Kidney capillary endothelial cell (primary cell): ENCODE data around the gene SPAM1.
"Not testable (repeated sequence)": the region's sequence is repeated elsewhere in the genome, so short reads cannot be mapped to it uniquely, and the experiment has no call there.

ENCODE experiments used
- DNase-seq: peaks from one replicate; pipeline ENCODE4 v3.0.0-alpha.2; 2018; ENCODE audit warnings: low spot score

Gene SPAM1, protein sequence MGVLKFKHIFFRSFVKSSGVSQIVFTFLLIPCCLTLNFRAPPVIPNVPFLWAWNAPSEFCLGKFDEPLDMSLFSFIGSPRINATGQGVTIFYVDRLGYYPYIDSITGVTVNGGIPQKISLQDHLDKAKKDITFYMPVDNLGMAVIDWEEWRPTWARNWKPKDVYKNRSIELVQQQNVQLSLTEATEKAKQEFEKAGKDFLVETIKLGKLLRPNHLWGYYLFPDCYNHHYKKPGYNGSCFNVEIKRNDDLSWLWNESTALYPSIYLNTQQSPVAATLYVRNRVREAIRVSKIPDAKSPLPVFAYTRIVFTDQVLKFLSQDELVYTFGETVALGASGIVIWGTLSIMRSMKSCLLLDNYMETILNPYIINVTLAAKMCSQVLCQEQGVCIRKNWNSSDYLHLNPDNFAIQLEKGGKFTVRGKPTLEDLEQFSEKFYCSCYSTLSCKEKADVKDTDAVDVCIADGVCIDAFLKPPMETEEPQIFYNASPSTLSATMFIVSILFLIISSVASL

DNA sequence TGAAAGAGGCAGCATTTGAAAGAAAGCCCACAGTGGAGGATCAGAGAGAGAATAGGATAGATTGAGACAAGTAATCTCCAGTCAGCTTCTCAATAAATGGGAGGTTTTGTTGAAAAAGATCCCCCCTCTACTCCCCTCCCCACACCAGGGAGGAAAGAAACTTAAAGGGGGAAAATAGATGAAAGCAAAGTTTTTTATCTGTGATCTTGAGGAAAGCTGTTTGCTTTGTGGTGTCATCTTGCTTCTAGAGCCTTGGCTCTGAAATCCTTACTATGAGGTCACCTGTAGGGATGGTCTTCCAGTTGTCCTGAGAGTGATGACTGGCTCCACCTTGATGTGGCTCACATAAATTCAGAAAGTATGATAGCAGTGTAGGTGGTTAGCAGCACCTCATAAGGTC, at the start of gene SPAM1:
Gene SPAM1 (plus strand): TSS at position 301 of the 400 bp plus-strand sequence. CDS start 28,330 bp downstream, outside the sequence.
- no peak for DNase-seq

DNA sequence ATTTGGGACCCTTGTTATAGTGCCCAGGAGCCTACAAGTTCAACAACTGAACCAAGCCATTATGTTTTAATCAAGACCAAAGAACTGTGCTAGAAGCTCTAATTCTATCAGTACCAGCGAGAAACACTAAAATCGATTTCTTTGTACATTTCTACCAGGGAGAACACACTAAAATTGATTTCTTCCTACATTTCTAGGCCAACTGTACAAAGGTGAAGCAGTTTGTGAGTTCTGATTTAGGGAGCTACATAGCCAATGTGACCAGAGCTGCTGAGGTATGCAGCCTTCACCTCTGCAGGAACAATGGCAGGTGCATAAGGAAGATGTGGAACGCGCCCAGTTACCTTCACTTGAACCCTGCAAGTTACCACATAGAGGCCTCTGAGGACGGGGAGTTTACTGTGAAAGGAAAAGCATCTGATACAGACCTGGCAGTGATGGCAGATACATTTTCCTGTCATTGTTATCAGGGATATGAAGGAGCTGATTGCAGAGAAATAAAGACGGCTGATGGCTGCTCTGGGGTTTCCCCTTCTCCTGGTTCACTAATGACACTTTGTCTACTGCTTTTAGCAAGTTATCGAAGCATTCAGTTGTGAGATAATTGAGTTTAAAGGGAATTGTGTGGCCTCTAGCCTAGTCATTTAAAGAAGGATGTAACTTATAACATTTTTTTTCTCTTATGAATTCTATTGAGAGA, 48.3 kb upstream of the SPAM1 start:
- DNase-seq = no peak

DNA sequence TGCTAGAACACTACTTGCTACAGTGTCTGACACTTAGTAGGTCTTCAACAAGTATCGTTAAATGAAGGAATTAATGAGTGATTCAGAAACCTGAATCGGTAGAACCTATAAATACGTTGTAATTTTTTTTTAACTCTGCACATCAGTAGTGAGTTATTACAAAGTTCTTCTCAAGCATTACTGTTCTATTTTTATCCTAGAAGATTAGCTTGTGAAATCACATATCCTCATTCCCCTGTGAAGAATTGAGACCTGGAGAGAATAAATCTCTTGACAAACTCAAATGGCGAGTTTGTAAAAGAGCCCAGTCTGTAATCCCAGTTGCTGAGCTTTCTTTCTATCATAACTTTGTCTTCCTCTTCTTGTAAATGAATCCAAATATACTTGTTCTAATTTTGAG, 45.4 kb upstream of the SPAM1 start:
- no peak for DNase-seq

DNA sequence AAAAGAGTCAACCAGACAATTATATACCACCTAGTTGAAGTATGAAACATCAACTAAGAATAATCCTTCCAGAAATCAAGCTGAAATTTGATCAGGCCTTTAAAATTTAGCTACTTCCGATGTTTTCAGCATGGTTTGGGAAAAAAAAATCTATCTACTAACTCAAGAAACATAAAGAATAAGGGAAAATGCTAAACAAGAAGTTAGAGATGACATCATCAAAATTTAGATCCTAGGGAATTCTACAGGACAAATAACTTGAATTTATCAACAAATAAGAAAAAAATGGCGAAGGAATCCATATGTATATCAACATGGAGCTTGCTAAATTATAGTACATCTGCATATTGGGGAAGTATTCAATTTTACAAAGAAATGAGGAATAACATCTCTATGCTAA, 43.7 kb upstream of the SPAM1 start:
- DNase-seq = no peak

DNA sequence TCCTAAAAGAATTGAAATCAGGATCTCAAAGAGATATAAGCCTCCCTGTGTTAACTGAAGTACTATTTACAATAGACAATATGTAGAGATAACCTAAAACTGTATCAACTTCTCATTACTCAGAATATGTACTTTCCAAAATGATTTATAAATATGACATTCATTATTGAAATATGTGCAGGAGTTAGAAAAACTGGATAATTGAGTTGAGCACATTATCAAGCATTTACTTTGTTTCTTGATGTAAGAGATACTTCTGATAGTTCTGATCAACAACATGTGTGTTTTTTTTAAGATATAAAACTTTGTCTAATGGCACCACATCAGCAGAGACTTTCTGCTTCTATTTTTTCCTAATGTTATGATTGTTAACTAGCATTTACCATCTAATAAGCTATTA, 41.9 kb upstream of the SPAM1 start:
- DNase-seq = no peak

DNA sequence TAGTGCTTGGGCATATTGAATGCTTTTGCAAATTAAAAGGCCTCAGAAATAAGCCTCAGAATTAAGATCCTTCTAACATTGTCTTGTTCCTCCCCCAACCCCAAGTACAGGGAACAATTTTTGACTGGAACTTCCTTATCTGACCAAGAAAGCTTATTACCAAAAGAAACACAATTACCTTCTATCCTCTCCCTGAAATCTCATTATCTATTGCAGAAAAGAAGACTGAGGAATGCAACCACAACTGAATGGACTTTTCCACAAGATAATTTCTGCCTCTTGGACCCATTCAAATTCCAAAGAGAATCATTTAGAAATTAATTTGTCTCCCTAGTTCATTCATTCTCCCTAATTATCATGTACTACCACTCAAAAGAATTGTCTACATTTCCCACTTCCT, 36.8 kb upstream of the SPAM1 start:
- DNase-seq = no peak

DNA sequence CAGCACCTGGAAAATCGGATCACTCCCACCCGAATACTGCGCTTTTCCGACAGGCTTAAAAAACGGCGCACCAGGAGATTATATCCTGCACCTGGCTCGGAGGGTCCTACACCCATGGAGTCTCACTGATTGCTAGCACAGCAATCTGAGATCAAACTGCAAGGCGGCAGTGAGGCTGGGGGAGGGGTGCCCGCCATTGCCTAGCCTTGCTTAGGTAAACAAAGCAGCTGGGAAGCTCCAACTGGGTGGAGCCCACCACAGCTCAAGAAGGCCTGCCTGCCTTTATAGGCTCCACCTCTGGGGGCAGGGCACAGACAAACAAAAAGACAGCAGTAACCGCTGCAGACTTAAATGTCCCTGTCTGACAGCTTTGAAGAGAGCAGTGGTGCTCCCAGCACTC, 30.3 kb upstream of the SPAM1 start:
- not testable (repeated sequence) for DNase-seq

DNA sequence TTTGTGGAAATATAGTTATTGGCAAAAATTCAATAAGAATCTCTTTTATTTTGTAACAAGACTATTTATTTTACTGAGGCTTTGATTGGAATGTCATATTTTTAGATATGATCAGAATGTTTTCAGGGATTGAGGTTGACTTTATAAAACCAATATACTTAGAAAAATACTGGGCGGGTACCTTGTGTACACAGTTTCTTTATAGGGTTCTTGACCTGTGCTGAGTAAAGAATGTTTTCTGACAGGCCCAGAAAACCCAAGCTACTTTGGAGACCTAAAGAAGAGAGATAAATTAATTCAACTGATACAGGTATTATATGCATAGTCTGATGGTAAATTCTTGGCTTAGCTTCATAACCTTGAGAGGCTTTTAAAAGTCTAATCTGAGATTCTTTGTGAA, 23.9 kb upstream of the SPAM1 start:
- no peak for DNase-seq

DNA sequence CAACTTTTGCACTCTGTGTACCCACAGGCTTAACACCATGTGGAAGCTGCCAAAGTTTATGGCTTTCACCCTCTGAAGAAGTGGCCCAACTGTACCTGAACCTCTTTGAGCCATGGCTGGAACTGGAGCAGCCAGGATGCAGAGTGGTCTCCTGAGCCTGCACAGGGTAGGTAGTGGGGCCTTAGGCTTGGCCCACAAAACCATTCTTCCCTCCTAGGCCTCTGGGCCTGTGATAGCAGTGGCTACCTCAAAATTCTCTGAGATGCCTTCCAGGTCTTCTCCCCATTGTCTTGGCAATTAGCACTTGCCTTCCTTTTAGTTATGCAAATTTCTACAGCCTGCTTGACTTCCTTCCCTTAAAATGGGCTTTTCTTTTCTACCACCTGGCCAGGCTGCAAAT, 19.3 kb upstream of the SPAM1 start:
- no peak for DNase-seq

DNA sequence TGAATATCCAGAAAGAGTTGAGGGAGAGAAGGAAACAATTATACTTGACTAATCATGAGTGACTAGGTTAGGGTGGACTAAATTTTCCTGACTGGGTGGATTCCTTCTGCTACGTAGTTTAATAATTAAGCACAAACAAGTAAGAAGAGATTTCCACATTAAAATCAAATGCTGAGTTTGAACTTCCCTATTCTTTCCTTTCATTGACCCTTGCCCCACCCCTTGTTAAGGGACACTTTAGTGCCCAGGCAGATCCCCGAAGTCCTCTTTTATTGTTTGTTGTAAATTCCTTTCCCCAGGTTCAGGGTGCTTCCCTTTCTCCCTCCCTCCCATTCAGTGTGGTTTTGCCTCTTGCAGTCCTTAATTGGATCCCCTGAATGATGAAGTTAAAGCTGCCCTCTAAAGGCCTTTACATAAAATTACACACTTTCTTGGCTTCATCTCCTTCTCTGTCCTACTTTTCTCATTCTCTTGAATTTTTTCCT, 8.8 kb upstream of the SPAM1 start:
- peak; percentile 1 for DNase-seq

DNA sequence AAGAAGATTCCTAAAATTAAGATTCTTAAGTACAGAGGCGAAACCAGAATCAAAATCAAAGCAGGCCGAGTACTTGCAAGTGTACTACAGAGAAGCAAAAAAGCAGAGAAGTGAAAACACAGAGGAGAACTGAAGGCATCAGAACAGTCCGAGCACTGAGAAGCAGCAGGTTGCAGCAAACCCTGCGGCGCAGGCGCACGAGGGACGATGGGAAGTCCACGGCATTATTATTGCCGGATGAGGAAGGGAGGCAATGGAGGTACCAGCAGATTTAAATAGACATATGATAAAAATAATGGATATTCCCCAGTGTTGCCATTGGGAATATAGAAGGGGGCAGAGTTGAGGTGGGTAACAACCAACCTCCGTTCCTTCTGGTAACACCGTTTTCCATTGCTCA, 7.2 kb upstream of the SPAM1 start:
- no peak for DNase-seq

DNA sequence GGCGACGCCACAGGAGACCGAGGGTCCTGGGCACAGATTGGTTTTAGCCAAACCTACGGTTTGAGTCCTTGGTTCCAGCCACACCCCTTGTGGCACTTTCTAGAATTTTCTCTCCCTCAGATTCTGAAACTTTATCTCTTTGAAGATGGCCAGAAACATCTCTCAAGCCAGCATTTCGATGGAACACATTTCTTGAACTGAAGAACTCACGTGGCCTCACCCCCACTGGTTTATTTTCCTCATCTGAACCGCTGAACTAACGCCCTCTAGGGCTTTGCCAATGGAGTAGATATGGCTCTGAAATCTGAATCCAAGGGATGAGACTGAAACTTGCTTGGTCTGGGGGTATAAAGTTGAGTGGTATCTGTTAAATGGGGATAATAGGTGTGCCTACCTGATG, 6.7 kb upstream of the SPAM1 start:
- no peak for DNase-seq

DNA sequence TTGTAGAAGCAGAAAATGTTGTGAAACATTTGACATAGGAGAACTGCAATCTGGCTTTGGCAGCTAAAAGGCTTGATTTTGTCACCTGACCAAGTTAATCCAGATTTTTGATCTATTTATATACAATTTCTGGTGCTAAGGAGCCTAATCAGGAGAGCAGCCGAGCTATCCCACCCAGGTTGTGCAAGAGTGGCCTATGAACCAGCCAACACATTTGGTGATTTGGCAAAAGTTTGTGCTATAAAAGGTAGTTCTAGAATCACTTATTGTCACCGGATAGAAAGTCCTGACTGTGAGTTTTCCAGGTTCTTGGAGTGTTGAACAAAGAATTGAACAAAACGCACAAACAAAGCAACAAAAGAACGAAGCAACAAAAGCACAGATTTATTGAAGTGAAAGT, 1.4 kb upstream of the SPAM1 start:
- no peak for DNase-seq

DNA sequence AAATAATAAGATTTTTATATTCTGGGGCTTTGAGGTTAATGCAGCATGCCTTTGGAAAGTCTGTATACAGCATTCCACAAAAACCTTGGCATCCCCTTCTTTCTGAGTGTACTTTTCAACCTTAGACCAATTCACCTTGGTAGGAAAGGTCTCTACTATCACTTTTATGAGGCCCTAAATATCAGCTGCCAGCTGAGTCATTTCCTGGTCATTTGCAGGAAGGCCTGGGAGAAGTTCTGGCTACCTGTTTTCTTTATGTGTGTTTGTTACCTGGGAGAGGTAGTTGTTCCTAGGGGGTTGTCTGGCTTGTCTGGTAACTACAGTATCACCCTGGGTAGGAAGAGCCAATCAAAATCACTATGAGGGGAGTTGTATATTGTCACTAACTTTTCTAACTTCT, 4.1 kb downstream of the SPAM1 start:
- no peak for DNase-seq

DNA sequence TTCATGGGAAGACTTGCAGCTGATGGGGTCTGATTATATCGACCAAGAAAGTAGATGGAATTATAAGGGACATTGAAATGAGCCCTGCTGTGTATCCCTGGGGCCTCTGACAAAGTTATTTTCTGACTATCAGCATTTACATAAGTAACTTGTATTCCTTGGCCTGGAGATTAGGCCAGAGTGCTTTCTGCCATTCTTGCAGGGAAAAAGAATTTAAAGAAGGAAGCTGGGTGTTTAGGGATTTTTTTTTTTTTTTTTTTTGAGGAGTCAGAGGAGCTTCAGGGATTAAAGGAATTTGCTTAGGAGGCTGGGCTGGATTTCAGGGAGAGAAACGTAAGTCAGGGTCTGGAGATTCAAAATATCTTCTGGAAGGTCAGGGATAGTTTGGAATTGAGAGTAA, 4.6 kb downstream of the SPAM1 start:
- DNase-seq = no peak

DNA sequence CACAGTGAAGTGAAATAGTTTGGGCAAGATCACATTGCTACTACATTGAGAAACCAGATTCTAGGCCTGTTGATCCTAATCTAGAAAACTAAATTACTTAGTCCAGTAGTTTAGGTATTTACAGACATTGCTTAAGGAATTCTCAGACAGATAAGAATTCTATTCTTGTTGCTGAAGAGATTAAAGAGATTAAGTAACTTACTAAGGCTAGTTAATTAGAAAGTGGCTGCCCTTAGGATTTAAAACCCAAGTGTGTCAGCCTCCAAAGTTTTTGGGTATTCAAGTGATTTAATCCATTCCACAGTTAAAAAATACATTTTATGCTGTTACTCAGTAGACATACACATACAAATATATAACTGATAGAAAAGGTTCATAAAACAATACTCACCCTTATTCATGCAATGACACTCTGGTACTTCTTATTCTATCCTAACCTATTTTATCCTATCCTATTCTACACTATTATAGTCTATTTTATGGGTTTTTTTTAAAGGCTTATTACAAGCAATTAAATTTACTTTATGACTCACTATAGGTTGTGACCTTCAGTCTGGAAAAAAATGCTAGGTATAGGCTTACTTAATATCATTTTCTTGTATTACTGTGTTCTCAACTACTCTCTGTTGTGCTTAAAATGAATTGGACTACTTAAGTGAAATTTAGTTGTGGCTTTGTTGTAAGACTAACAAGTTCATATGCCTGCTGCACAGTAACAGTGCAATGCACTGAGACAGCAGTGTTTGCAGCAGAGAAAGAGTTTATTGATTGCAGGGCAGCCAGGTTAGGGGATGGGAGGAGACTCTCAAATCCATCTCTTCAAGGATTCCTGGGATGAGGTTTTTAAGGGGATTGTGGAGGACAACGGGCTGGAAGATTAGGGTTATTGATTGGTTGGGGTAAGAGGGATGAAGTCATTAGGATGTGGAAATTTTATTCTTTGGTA, 10.7 kb downstream of the SPAM1 start:
- DNase-seq = no peak

DNA sequence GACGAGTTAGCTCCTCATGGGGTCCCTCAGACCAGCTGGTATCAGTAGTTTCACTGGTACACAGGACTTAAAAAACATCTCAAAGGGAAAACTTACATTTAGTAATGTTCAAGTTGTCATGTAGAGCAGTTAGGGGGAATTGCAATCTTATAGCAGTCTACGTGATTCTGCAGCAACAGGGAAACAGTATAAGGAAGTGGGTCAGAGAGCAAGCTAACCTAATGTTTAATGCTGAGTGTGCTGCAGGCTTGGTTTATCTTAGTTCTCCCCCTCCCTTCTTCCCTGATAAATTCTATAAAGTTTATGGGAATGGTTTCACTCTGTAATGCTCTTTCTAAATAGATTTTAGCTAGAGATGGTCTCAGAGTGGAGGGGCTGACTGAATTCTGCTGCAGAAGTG, 11.3 kb downstream of the SPAM1 start:
- DNase-seq = no peak

DNA sequence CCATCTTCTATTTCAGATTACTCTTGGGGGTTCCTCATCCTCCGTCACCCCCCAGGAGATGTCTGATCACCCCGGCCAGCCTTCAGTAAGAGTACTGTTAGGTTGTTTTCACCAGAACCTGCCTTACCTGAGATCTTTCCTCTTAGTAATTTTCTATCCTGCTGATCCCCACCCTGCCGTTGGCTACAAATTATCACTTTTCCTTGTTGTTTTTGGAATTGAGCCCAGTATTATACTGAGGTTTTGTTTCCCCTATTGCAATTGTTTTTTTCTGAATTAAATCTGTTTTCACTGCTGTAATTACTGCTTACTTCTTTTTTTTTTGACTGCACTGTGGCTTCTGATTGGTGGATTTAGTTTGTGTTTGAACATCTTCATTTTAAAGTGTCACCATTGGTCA, 14.7 kb downstream of the SPAM1 start:
- no peak for DNase-seq

DNA sequence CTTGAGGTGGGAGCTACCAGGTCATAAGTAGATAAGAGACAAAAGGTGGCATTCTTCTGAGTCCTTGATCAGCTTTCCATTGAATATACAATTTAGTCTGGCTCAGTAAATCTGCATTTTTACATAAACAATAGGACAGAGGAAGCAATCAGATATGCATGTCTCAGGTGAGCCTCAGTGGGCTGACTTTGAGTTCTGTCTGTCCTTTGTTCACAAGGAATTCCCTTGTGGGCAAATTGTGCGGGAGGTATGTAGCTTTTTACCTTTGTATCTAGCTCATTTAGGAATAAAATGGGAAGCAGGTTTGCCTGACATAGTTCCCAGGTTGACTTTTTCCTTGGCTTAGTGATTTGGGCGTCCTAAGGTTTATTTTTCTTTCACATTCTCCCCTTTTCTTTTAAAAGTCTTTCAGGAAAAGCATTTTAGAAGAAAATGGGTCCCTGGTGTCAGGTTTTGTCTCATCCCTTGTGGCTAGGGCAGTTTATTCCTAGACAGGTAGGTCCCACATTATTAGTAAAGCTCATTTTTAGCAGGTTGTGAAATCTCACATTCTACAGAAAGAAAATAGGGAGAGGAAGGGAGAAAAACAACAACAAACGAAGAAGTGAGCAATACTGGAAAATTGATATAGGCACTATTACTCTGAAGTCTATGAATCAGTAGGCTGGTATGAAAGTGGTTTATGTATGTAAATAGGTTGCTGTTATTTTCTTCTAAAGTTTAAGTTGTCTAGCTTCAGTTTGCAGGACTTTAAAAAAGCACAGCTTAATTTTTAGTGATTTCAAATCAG, 16.5 kb downstream of the SPAM1 start:
- no peak for DNase-seq

DNA sequence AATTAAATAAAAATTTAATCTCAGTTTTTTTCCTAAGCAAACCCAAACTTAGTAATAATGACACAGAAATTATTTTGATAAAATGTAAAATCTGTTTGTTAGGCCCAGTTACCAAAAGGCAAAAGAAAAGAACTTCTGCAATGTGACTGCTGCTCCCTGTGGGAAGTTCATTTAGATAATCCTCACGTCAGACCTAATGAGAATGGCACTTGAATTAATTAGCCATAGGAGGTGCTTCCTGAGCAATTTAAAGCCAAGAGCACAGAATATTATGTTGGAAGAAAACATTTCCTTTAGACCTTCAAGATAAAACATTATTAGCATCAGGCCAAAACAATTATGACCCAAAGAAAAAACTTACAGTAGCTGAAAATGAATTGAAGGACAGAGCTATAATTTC, 19.4 kb downstream of the SPAM1 start:
- no peak for DNase-seq

DNA sequence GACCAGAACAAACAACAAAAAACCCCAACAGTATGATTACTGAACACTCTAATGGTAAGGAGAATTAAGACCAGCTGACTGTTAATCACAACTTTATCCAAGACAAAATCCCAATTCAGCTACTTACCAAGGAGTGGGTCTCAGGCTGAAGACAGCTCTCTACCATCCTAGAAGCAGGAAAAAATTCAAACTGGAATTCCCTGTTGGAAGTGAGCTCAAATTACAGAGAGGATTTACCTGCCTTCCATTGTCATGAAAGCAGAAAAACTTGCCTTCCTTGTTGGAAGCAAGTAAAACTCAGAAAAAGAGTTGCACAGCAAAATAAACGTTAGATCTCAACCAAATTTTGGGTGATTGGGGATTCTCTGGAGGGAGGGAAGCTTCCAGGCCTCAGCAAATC, 20.9 kb downstream of the SPAM1 start:
- DNase-seq = no peak
